Thyroid gland (tissue), 4 donors: ENCODE measurements around the gene GCC1.

Source experiments
- POLR2A ChIP-seq, 2 donors: fragments of 450-650 bp; IDR thresholded peaks; one replicate each; pipeline ENCODE4 v1.6.1; 2017; ENCODE audit warnings: antibody characterized with exemption in 2 of 2, mild to moderate bottlenecking in 2 of 2, moderate library complexity in 1 of 2
- TF ChIP-seq, protein P1 (sequence below), 6 experiments: fragments of 200-600 bp in 3 of 6; fragments of 450-650 bp in 3 of 6; sonication (generic) in 3 of 6; IDR thresholded peaks; one replicate each; pipeline ENCODE4 v1.5.1; 2016 to 2019; ENCODE audit warnings: antibody characterized with exemption in 6 of 6, mild to moderate bottlenecking in 2 of 6, inconsistent platforms in 1 of 6, moderate library complexity in 1 of 6

DNA sequence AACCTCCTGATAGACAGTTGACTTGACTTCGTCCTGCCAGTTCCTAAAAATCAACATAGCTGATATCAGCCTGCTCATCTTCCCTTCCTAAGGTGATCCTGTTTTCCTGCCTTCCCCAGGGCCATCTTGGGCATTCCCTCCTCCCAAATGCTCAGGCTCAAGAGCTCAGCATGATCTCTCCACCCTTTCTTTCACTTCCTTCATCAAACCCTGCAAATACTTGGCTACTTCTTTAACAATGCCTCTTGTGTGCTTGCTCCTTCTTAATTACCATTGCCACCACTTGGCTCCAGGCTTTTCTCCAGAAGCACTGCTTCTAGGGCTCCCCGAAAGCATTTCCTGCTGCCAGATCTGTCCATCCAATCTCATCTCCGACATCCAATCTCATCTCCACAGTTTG, 15.5 kb upstream of the GCC1 start:
- TF ChIP-seq, protein P1, sequence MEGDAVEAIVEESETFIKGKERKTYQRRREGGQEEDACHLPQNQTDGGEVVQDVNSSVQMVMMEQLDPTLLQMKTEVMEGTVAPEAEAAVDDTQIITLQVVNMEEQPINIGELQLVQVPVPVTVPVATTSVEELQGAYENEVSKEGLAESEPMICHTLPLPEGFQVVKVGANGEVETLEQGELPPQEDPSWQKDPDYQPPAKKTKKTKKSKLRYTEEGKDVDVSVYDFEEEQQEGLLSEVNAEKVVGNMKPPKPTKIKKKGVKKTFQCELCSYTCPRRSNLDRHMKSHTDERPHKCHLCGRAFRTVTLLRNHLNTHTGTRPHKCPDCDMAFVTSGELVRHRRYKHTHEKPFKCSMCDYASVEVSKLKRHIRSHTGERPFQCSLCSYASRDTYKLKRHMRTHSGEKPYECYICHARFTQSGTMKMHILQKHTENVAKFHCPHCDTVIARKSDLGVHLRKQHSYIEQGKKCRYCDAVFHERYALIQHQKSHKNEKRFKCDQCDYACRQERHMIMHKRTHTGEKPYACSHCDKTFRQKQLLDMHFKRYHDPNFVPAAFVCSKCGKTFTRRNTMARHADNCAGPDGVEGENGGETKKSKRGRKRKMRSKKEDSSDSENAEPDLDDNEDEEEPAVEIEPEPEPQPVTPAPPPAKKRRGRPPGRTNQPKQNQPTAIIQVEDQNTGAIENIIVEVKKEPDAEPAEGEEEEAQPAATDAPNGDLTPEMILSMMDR (IDR thresholded peaks at IDR 0.05), result no peak
- no peak for TF ChIP-seq POLR2A (IDR thresholded peaks at IDR 0.05)
